Lower leg skin (tissue), 4 donors: ENCODE data around the gene RAB11FIP3. TPM values are rescaled to one million over a fixed set of nuclear protein-coding genes. Genes with fewer than 3 reads are reported as not detected.
"Not testable (repeated sequence)": the region's sequence is repeated elsewhere in the genome, so short reads cannot be mapped to it uniquely, and the experiment has no call there.

Experiments
- DNase-seq, 2 donors: peaks; one replicate each; pipeline ENCODE4 v3.0.0-alpha.2; 2019; ENCODE audit warnings: low spot score in 2 of 2
- H3K4me3 ChIP-seq: fragments of 200-600 bp; sonication (generic); 2 replicates; pipeline ENCODE4 v1.5.1; 2017; ENCODE audit warnings: mild to moderate bottlenecking, low read depth; ENCODE audit not compliant: poor library complexity, severe bottlenecking
- CTCF ChIP-seq, 3 donors: fragments of 450-650 bp; IDR thresholded peaks; one replicate each; pipeline ENCODE4 v1.5.1; 2016; ENCODE audit warnings: antibody characterized with exemption in 3 of 3, mild to moderate bottlenecking in 3 of 3, moderate library complexity in 2 of 3
- POLR2A ChIP-seq, 2 donors: fragments of 450-650 bp; IDR thresholded peaks; one replicate each; pipeline ENCODE4 v1.6.1; 2016 to 2017; ENCODE audit warnings: antibody characterized with exemption in 2 of 2, mild to moderate bottlenecking in 1 of 2, moderate library complexity in 1 of 2
- WGBS, 2 donors: methylation state at CpG; one replicate each; pipeline ENCODE4 v1.1.5; 2018; 5-methylcytosine and 5-hydroxymethylcytosine counted together
- intact Hi-C: fragments of 100-400 bp; cut with DNase I; formaldehyde crosslinking; loops from one replicate; pipeline ENCODE4 v1.15.0; 2023; ENCODE audit warnings: low total_unique reads
- total RNA-seq, 4 donors: library from RNA; depleted of rRNA; stranded (reverse); fragments of >200 nt; gene quantifications; one replicate each; pipeline ENCODE4 v1.1.0, GENCODE V29; 2016

Gene RAB11FIP3
- total RNA-seq, 4 donors from 2014 or later, result 22.1 to 66.3 (median 27.7) TPM

DNA sequence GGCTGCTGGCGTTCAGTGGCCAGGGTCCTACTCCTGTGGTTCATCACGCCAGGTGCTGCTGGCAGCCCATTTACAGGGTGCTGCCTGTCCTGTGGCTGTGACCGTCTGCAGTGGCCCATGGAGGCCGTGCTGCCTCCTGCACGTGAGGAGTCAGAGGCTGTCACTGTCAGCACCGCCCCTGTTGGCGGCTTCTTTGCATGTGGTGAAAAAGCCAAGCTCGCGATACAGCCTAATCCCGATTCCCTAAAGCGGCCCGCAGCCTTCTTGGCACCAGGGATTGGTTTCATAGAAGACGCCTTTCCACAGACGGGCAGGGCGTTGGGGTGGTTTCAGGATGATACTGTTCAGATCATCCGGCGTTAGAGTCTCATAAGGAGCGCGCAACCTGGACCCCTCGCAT, 35.3 kb downstream of the RAB11FIP3 start:
- 91 to 92% methylated on average over 19 to 20 of the region's 20 CpGs for WGBS, 2 donors
- no peak for DNase-seq
- TF ChIP-seq POLR2A (IDR thresholded peaks at IDR 0.05) (no peak), CTCF (IDR thresholded peaks at IDR 0.05) (no peak)
- intact Hi-C loops, result no loop called here
- no peak overlapping the region for H3K4me3 ChIP-seq

GRCh38 chr16:463071-463470, 37.6 kb downstream of the RAB11FIP3 start:
- no peak overlapping the region for H3K4me3 ChIP-seq
- TF ChIP-seq POLR2A (IDR thresholded peaks at IDR 0.05) (no peak), CTCF (IDR thresholded peaks at IDR 0.05) (no peak)
- 88 to 93% methylated on average over 11 of the region's 11 CpGs for WGBS, 2 donors
- intact Hi-C loops, result no loop called here
- DNase-seq, result no peak

DNA sequence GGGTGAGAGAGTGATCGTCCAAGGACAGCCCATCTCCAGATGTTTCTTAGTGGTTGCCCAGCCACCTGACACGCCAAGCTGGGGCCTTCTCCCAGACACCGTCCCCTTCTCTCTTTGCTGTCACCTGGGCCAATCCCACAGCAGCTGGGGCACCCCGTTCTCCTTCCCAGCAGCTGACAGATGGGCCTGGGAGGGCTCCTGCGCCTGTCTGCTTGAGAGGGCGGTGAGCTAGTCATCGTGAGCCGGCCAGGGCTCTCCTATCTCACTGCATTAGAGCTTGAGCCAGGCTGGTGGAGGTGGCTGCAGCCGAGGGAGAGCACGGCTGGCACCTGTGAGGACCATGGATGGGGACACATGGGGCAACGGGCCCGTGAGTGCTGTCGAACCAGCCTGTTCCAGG, 41.2 kb downstream of the RAB11FIP3 start:
- DNase-seq, result no peak
- H3K4me3 ChIP-seq, result no peak overlapping the region
- TF ChIP-seq CTCF (IDR thresholded peaks at IDR 0.05) (no peak), POLR2A (IDR thresholded peaks at IDR 0.05) (no peak)
- intact Hi-C loops, result no loop called here
- 87 to 91% methylated on average over 13 of the region's 13 CpGs for WGBS, 2 donors

DNA sequence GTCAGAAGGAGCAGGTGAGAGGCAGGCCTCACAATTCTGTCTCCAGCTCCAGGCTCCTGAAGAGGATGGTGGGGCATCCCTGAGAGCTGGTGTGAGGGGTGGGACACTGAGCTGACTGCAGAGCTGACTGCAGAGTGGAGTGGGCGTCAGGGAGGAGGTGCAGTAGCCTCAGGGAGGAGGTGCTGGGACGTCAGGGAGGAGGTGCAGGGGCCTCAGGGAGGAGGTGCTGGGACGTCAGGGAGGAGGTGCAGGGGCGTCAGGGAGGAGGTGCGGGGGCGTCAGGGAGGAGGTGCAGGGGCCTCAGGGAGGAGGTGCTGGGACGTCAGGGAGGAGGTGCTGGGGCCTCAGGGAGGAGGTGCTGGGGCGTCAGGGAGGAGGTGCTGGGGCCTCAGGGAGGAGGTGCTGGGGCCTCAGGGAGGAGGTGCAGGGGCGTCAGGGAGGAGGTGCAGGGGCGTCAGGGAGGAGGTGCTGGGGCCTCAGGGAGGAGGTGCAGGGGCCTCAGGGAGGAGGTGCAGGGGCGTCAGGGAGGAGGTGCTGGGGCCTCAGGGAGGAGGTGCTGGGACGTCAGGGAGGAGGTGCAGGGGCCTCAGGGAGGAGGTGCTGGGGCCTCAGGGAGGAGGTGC, 41.9 kb downstream of the RAB11FIP3 start:
- H3K4me3 ChIP-seq, intact Hi-C loops, DNase-seq: not testable (repeated sequence)
- 64 to 71% methylated on average over 10 to 12 of the region's 12 CpGs for WGBS, 2 donors

GRCh38 chr16:468068-468821, 42.8 kb downstream of the RAB11FIP3 start:
- intact Hi-C loops, result no loop called here
- TF ChIP-seq POLR2A (IDR thresholded peaks at IDR 0.05) (no peak), CTCF (IDR thresholded peaks at IDR 0.05) (no peak)
- no peak overlapping the region for H3K4me3 ChIP-seq
- DNase-seq, result no peak
- WGBS, 2 donors, result 76 to 84% methylated on average over 16 to 19 of the region's 19 CpGs

GRCh38 chr16:469459-469858, 44.0 kb downstream of the RAB11FIP3 start:
- intact Hi-C loops, H3K4me3 ChIP-seq, DNase-seq: not testable (repeated sequence)
- WGBS, 2 donors, result 95 to 98% methylated on average over 7 of the region's 7 CpGs
